ENCODE data around the gene CLN6.
A peak's percentile ranks its signal among the peaks of the same experiment; 100 is the strongest.

CLN6 gene

DNA sequence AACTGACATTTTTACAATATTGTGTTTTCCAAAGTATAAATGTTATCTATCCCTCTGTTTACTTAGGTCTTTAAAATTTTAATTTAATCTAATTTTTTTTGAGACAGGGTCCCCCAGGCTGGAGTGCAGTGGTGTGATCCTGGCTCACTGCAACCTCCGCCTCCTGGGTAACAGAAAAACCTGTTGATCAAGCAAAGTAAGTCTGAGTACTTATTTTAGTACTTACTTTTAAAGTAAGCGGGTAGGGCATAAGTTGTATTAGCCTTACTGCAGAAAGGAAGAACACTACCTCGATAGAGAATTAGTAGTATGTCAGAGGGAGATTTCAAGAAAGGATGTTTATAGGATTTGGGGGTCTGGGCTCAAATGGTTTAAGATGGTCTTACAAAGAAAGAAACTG lies 36.1 kb upstream of the CLN6 start:
- TF ChIP-seq JUND (IDR thresholded peaks at IDR 0.05; ENCODE audit: low read depth) = no peak
- peak in 1 of 2 experiments; percentile 37 for DNase-seq (ENCODE audit: low read depth in 1 of 2, low spot score in 1 of 2)
- in situ Hi-C loops (cut with HindIII; ENCODE audit: low pct_unique_long_range_greater_than_20kb, low sequenced_read_pairs) = no loop called here

DNA sequence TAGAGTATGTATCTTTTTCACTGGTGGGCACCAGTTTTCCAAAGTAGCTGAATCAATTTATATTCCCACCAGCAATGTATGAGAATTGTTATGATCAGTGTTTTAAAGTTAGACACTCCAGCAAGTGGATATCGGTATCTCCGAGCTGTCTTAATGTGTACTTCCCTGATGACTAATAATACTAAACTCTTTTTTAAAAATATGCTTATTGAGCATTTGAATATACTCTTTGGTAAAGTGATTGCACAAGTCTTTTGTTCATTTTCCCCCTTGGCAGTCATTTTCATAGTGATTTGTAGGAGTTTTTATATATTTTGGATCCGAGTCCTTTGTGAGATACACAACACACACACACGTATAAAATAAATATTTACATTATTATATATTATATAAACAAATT lies 35.6 kb upstream of the CLN6 start:
- DNase-seq (ENCODE audit: low read depth in 1 of 2, low spot score in 1 of 2) = no peak
- in situ Hi-C loops (cut with HindIII; ENCODE audit: low pct_unique_long_range_greater_than_20kb, low sequenced_read_pairs) = no loop called here
- TF ChIP-seq JUND (IDR thresholded peaks at IDR 0.05; ENCODE audit: low read depth) = no peak

DNA sequence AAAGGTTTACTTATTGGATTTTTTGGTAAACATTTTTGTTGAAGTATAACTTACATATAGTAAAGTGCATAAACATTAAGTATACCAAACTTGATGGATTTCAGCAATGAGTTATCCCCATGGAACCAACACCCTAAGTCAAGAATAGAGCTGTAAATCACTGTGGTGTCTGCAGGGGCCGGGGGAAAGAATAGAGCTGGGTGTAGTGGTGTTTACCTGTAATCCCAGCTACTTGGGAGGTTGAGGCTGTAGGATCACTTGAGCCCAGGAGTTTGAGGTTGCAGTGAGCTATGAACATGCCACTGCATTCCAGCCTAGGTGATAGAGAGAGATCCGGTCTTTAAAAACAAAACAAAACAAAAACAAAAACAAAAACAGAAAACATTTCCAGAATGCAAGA lies 34.8 kb upstream of the CLN6 start:
- in situ Hi-C loops (cut with HindIII; ENCODE audit: low pct_unique_long_range_greater_than_20kb, low sequenced_read_pairs) = no loop called here
- DNase-seq (ENCODE audit: low read depth in 1 of 2, low spot score in 1 of 2) = no peak
- no peak for TF ChIP-seq JUND (IDR thresholded peaks at IDR 0.05; ENCODE audit: low read depth)

DNA sequence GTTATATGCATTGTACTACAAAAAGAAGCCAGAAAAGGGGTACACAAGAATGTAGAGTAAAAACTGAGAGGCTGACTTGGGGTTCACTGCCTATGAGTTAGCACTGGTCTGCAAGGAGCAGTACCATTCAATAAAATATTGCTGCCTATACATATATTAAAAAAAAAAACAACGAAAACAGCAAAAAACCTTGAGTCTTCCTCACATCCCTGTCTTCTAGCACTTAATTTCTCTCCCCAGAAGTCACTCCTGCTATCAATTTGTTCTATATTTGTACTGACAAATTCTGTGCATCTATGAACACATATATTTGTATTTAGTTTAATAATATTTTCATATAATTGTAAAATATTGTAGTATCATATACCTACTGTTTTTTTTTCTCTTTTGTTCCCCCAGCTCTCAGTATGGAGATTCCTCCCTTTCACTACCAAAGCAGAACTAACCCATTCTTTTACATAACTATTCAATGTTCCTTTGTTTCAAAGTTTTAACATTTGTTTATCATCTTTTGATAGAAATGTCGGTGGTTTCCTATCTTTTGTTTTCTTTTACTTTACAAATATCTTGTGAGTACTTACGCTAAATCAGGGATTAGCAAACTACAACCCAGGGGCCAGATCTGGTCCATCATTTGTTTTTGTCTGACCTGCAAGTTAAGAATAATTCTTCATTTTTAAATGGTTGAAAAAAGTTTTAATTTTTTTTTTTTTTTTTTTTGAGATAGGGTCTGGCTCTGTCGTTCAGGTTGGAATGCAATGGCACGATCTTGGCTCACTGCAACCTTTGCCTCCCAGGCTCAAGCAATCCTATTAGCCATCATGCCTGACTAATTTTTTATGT lies 33.2 kb upstream of the CLN6 start:
- DNase-seq (ENCODE audit: low read depth in 1 of 2, low spot score in 1 of 2) = no peak
- no peak for TF ChIP-seq JUND (IDR thresholded peaks at IDR 0.05; ENCODE audit: low read depth)
- in situ Hi-C loops (cut with HindIII; ENCODE audit: low pct_unique_long_range_greater_than_20kb, low sequenced_read_pairs) = no loop called here

DNA sequence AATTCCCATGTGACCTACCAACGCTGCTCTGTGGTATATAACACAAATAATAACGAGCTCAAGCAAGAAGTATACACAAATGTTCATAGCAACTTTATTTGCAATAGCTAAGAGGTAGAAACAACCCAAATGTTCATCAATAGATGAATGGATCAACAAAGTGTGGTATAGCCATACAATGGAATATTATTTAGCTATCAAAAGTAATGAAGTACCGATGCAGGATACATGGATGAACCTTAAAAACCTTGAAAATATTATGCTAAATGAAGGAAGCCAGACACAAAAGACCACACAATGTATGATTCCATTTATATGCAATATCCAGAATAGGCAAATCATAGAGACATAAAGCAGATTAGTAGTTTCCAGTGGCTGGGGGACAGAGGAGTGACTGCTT lies 32.5 kb upstream of the CLN6 start:
- no peak for DNase-seq (ENCODE audit: low read depth in 1 of 2, low spot score in 1 of 2)
- in situ Hi-C loops (cut with HindIII; ENCODE audit: low pct_unique_long_range_greater_than_20kb, low sequenced_read_pairs) = no loop called here
- TF ChIP-seq JUND (IDR thresholded peaks at IDR 0.05; ENCODE audit: low read depth) = no peak

DNA sequence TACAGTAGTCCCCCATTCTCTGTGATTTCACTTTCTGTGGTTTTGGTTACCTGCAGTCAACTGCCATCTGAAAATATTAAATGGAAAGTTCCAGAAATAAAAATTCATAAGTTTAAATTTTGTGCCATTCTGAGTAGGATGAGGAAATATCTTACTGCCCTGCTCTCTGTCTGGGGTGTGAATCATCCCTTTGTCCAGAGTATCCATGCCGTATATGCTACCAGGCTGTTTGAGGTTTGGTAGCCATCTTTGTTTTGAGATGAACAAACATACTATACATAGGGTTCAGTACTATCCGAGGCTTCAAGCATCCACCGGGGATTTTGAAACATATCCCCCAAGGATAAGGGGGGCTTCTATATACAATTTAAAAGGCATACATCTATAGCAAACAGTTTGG lies 31.7 kb upstream of the CLN6 start:
- DNase-seq (ENCODE audit: low read depth in 1 of 2, low spot score in 1 of 2) = no peak
- TF ChIP-seq JUND (IDR thresholded peaks at IDR 0.05; ENCODE audit: low read depth) = no peak
- in situ Hi-C loops (cut with HindIII; ENCODE audit: low pct_unique_long_range_greater_than_20kb, low sequenced_read_pairs) = no loop called here

DNA sequence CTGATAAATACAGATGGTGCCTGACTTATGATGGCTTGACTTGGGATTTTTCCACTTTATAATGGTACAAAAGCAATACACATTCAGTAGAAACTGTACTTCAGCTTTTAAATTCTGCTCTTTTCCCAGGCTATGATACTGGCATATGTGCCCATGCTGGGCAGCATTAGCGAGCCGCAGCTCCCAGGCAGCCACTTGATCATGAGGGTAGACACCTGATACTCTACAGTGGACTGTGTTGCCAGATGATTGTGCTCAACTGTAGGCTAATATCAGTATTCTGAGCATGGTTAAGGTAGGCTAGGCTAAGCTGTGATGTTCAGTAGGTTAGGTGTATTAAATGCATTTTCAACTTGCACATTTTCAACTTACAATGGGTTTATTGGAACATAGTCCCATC lies 30.4 kb upstream of the CLN6 start:
- DNase-seq (ENCODE audit: low read depth in 1 of 2, low spot score in 1 of 2) = no peak
- no peak for TF ChIP-seq JUND (IDR thresholded peaks at IDR 0.05; ENCODE audit: low read depth)
- in situ Hi-C loops (cut with HindIII; ENCODE audit: low pct_unique_long_range_greater_than_20kb, low sequenced_read_pairs) = no loop called here

DNA sequence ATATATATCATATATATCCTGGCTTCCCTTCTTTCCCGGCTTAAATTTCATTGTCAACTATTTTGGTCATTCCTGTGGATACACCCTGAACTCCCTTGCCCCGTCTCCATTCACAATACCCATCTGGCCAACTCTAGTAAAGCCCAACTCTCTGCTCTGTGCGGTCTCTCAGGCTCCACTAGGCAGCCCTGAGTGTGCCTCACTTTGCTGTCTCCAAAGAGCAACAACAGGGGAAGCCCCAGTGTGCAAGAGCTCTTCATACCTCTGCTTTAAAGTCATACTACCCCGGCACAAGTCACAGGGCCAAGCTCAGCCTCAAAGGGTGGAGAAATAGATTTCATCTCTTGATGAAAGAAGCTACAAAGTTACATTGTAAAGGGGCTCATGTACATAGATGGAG lies 29.2 kb upstream of the CLN6 start:
- TF ChIP-seq JUND (IDR thresholded peaks at IDR 0.05; ENCODE audit: low read depth) = no peak
- in situ Hi-C loops (cut with HindIII; ENCODE audit: low pct_unique_long_range_greater_than_20kb, low sequenced_read_pairs) = no loop called here
- DNase-seq (ENCODE audit: low read depth in 1 of 2, low spot score in 1 of 2) = no peak

DNA sequence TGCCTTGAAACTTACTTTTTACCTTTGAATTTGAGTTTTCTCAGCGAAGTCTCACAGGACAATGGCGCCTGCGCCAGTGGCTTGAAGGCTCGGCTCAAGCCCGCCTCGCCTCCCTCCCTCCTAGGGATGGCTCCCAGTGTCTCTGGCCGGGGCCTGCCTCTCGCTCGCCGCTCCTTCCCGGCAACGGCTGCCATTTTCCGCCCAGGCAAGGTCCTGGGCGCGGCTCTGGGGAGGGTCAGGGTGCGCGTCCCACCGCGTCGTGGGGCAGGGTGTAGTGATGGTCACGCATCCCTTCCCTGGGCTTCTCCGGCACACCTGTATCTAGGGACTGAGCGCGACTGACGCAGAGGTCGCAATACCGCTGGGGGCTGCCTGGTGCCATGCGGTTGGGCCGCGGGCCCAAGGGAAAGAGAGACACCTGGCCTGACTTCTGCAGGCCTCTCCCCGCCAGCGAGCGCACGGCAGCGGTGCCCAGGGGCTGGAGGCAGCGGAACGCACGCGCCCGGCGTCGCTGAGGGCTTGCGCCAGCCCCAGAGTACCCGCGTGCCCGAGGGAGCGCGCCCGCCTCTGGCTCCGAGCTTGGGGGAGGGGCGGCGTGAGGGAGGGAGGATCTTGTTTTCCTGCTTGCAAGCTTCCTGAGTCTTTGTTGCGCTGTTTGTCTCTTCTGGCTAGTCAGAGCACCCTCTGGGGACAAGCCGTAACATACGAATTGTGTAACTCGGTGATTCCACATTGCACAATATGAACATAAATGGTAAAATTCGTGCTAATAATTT lies 27.3 kb upstream of the CLN6 start:
- peak in 1 of 2 experiments; percentile 60 for DNase-seq (ENCODE audit: low read depth in 1 of 2, low spot score in 1 of 2)
- TF ChIP-seq JUND (IDR thresholded peaks at IDR 0.05; ENCODE audit: low read depth) = no peak
- in situ Hi-C loops (cut with HindIII; ENCODE audit: low pct_unique_long_range_greater_than_20kb, low sequenced_read_pairs) = no loop called here

DNA sequence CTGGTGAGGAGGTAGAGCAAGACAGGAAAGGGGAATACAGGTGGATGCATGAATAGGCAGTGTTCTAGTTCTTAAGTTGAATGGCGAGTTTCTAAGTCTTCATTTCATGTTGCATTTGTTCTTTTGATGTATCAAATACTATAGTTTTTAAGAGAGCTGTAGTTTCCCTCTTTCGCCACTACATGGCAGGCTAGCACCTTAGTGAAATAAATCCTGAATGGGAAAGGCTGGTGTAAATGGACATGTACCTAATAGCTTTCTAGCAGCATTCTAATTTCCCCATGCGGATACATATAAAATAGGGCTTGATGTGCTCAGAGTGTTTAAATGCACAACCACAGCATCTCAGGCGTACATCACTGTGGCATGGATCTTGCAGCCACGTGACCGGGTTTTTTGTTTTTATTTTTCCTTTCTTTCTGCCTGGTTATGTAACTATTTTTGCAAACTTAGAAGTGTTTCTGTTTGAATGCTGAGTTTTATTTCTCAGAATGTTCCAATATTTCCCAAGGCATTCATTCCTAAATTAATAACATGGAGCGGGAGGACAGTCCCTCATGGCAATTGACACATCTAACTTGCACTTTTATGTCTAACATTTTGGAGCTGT lies 23.5 kb upstream of the CLN6 start:
- DNase-seq (ENCODE audit: low read depth in 1 of 2, low spot score in 1 of 2) = peak; percentile 76 to 89
- in situ Hi-C loops (cut with HindIII; ENCODE audit: low pct_unique_long_range_greater_than_20kb, low sequenced_read_pairs) = no loop called here
- TF ChIP-seq JUND (IDR thresholded peaks at IDR 0.05; ENCODE audit: low read depth) = no peak

DNA sequence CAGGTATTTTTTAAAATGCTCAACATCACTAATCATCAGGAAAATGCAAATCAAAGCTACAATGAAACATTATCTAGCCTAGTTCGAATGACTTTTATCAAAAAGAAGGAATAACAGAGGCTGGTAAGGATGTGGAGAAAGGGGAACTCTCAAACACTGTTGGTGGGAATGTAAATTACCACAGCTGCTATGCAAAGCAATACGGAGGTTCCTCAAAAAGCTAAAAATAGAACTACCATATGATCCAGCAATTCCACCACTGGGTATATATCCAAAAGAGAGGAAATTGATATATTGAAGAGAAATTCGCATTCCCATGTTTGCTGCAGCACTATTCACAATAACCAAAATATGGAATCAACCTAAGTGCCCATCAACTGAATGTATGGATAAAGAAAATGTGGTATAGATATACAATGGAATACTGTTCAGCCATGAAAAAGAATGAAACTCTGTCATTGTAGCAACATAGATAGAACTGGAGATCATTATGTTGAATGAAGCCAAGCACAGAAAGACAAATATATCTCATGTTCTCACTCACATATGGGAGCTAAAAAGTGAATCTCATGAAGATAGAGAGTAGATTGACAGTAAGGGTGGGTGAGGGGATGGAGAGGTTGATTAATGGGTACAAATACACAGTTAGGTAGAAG lies 19.7 kb upstream of the CLN6 start:
- in situ Hi-C loops (cut with HindIII; ENCODE audit: low pct_unique_long_range_greater_than_20kb, low sequenced_read_pairs) = no loop called here
- no peak for DNase-seq (ENCODE audit: low read depth in 1 of 2, low spot score in 1 of 2)
- TF ChIP-seq JUND (IDR thresholded peaks at IDR 0.05; ENCODE audit: low read depth) = no peak

DNA sequence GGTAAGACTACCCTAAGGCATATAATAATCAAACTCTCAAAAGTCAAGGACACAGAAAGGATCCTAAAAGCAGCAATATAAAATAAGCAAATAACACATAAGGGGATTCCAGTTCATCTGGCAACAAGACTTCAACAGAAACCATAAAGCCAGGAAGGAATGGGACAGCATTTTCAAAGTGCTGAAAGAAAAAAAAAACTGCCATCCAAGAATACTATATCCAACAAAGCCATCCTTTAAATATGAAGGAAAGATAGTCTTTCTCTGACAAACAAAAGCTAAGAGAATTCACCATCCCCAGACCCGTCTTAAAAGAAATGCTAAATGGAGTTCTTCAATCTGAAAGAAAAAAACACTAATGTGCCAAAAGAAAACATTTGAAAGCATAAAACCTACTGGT lies 14.7 kb upstream of the CLN6 start:
- no peak for DNase-seq (ENCODE audit: low read depth in 1 of 2, low spot score in 1 of 2)
- no peak for TF ChIP-seq JUND (IDR thresholded peaks at IDR 0.05; ENCODE audit: low read depth)
- in situ Hi-C loops (cut with HindIII; ENCODE audit: low pct_unique_long_range_greater_than_20kb, low sequenced_read_pairs) = no loop called here
